ENCODE data around the gene INHA.

DNA sequence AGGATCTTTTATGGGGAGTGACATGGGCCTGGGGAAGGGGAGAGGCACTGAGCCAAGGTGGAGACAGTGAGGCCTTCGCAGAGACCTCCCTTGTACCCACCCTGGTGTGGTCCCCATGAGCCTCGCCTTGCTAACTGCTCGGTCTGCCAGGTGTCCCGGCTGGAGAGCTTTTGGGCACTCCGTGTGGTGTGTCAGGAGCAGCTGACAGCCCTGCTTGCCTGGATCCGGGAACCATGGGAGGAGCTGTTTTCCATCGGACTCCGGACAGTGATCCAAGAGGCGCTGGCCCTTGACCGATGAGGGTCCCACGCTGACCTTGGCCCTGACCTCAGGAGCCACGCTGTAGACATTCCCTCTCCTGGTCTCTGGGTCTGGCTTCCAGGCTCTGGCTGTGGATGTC is 43.8 kb downstream of the INHA start:
- TF ChIP-seq CTCF (IDR thresholded peaks at IDR 0.05; ENCODE audit: insufficient read depth, low read depth, low read length) (no peak), EZH2 (IDR thresholded peaks at IDR 0.05; ENCODE audit: insufficient read depth, low read length) (no peak)

Data from astrocyte (in vitro differentiated cells and primary cell).